Activated effector memory CD4-positive, alpha-beta T cell treated with Interleukin-2 at 50 U/mL for 16 hours (primary cell): ENCODE measurements around the gene PARD3.
"Not testable (repeated sequence)": the region's sequence is repeated elsewhere in the genome, so short reads cannot be mapped to it uniquely, and the experiment has no call there.

Experiments
- DNase-seq: peaks from one replicate; pipeline ENCODE4 v3.0.0-alpha.2; 2020

Gene PARD3

GRCh38 chr10:34677132-34677531, 138.0 kb downstream of the PARD3 start:
- no peak for DNase-seq

- no peak for DNase-seq
These were observed 140.9 kb downstream of the PARD3 start for GRCh38 chr10:34674176-34674575.

GRCh38 chr10:34670081-34670480, 145.0 kb downstream of the PARD3 start:
- DNase-seq: no peak

- no peak for DNase-seq
These were observed 146.0 kb downstream of the PARD3 start for GRCh38 chr10:34669079-34669478.

- no peak for DNase-seq
These were observed 147.9 kb downstream of the PARD3 start for GRCh38 chr10:34667177-34667576.

GRCh38 chr10:34666008-34666704, 148.9 kb downstream of the PARD3 start:
- no peak for DNase-seq

- no peak for DNase-seq
These were observed 150.4 kb downstream of the PARD3 start for GRCh38 chr10:34664706-34665105.

GRCh38 chr10:34661580-34661979, 153.5 kb downstream of the PARD3 start:
- no peak for DNase-seq

GRCh38 chr10:34658934-34659333, 156.2 kb downstream of the PARD3 start:
- DNase-seq: no peak

- DNase-seq: no peak
These were observed 158.4 kb downstream of the PARD3 start for GRCh38 chr10:34656661-34657060.

- no peak for DNase-seq
These were observed 159.6 kb downstream of the PARD3 start for GRCh38 chr10:34655286-34656170.

GRCh38 chr10:34654211-34654610, 160.9 kb downstream of the PARD3 start:
- DNase-seq: no peak

- DNase-seq: no peak
These were observed 161.6 kb downstream of the PARD3 start for GRCh38 chr10:34653530-34653929.

GRCh38 chr10:34651416-34652195, 163.5 kb downstream of the PARD3 start:
- no peak for DNase-seq

GRCh38 chr10:34650156-34650555, 164.9 kb downstream of the PARD3 start:
- no peak for DNase-seq

GRCh38 chr10:34649385-34649784, 165.7 kb downstream of the PARD3 start:
- DNase-seq: no peak

- DNase-seq: no peak
These were observed 166.2 kb downstream of the PARD3 start for GRCh38 chr10:34648919-34649318.

GRCh38 chr10:34647875-34648865, 166.9 kb downstream of the PARD3 start:
- DNase-seq: no peak

GRCh38 chr10:34647160-34647559, 167.9 kb downstream of the PARD3 start:
- no peak for DNase-seq

- DNase-seq: no peak
These were observed 168.8 kb downstream of the PARD3 start for GRCh38 chr10:34646331-34646730.

GRCh38 chr10:34644815-34645214, 170.3 kb downstream of the PARD3 start:
- DNase-seq: not testable (repeated sequence)

GRCh38 chr10:34644224-34644623, 170.9 kb downstream of the PARD3 start:
- no peak for DNase-seq
